Endothelial cell of umbilical vein (primary cell): ENCODE results near the gene NMT1. TPM values are rescaled to one million over a fixed set of nuclear protein-coding genes. Genes with fewer than 3 reads are reported as not detected.

ENCODE experiments used
- BruUV-seq: library from RNA; stranded (reverse); fragments of 400-500 nt; replicated peaks from 2 replicates; lab custom pipeline; 2021; lab: Mats Ljungman, UMichigan
- CTCF ChIA-PET: fragments of 300-600, 350-600 bp; sonication (Branson Sonifier 250); formaldehyde crosslinking; loops from one replicate; lab custom pipeline; 2021; ENCODE audit warnings: antibody characterized with exemption, inconsistent platforms; lab: Charles Lee
- POLR2A ChIA-PET: fragments of 300-600, 350-600 bp; sonication (Branson Sonifier 250); formaldehyde crosslinking; loops from one replicate; lab custom pipeline; 2021; ENCODE audit warnings: antibody characterized with exemption, inconsistent platforms; lab: Charles Lee
- DNase-seq: peaks from one replicate; pipeline ENCODE4 v3.0.0-alpha.2; 2011; ENCODE audit warnings: low read depth, low spot score
- FAIRE-seq: peaks from 2 replicates; lab custom pipeline; 2011; peaks lifted over from hg19 to GRCh38; lab: Jason Lieb, UNC
- H2AFZ ChIP-seq: 2 replicates; pipeline ENCODE4 v1.6.0; 2012; ENCODE audit warnings: low read depth, low read length, control low read depth, inconsistent platforms
- H3K27ac ChIP-seq: 2 replicates; pipeline ENCODE4 v1.5.1; 2011; ENCODE audit warnings: low read depth, mild to moderate bottlenecking, control low read depth, low read length, moderate library complexity; ENCODE audit not compliant: insufficient read depth
- H3K27me3 ChIP-seq, 2 experiments: 2 replicates each; pipeline versions ENCODE4 v1.6.0 to v1.6.1; 2011; ENCODE audit warnings: low read length in 2 of 2, mixed read lengths in 1 of 2; ENCODE audit not compliant: control insufficient read depth in 2 of 2, insufficient read depth in 2 of 2
- H3K36me3 ChIP-seq, 2 experiments: 2 replicates in 1 of 2; 3 replicates in 1 of 2; pipeline ENCODE4 v1.5.1; 2011; ENCODE audit warnings: low read length in 2 of 2, mild to moderate bottlenecking in 1 of 2, moderate library complexity in 1 of 2; ENCODE audit not compliant: control insufficient read depth in 2 of 2, insufficient read depth in 2 of 2; ENCODE audit errors: extremely low read depth in 1 of 2
- H3K4me1 ChIP-seq: 3 replicates; pipeline ENCODE4 v1.5.1; 2011; ENCODE audit warnings: mild to moderate bottlenecking, low read length; ENCODE audit not compliant: control insufficient read depth, insufficient read depth; ENCODE audit errors: extremely low read depth
- H3K4me2 ChIP-seq: 2 replicates; pipeline ENCODE4 v1.6.1; 2011; ENCODE audit warnings: low read length, control low read depth, mixed read lengths; ENCODE audit not compliant: insufficient read depth
- H3K4me3 ChIP-seq, 3 experiments: fragments of 200-600 bp in 1 of 3; sonication (generic), shearing (Covaris generic) in 1 of 3; replicated peaks in 1 of 3; 2 replicates each; pipeline ENCODE4 v1.5.1; 2011 to 2016; ENCODE audit warnings: control low read depth in 3 of 3, low read length in 3 of 3, mild to moderate bottlenecking in 2 of 3, inconsistent platforms in 1 of 3, low read depth in 1 of 3, moderate library complexity in 1 of 3; ENCODE audit not compliant: insufficient read depth in 1 of 3
- H3K79me2 ChIP-seq: 2 replicates; pipeline ENCODE4 v1.6.0; 2012; ENCODE audit warnings: low read length, inconsistent platforms; ENCODE audit not compliant: control insufficient read depth, insufficient read depth
- H3K9ac ChIP-seq: replicated peaks from 2 replicates; pipeline ENCODE3; 2011; ENCODE audit warnings: low read length, control low read depth; ENCODE audit not compliant: insufficient read depth; ENCODE audit errors: extremely low read depth
- H3K9me1 ChIP-seq: replicated peaks from 3 replicates; pipeline ENCODE4 v1.6.0; 2011; ENCODE audit warnings: mild to moderate bottlenecking, low read length; ENCODE audit not compliant: control insufficient read depth, insufficient read depth; ENCODE audit errors: extremely low read depth
- H3K9me3 ChIP-seq: replicated peaks from 2 replicates; pipeline ENCODE4 v1.5.1; 2012; ENCODE audit warnings: low read length, inconsistent platforms; ENCODE audit not compliant: control insufficient read depth, insufficient read depth
- H4K20me1 ChIP-seq: replicated peaks from 2 replicates; pipeline ENCODE3; 2011; ENCODE audit warnings: mild to moderate bottlenecking, low read length; ENCODE audit not compliant: control insufficient read depth, insufficient read depth; ENCODE audit errors: extremely low read depth
- EZH2 ChIP-seq: IDR thresholded peaks from 2 replicates; pipeline ENCODE4 v1.6.1; 2012; ENCODE audit warnings: borderline replicate concordance, low read depth, mild to moderate bottlenecking, moderate library complexity, low read length, inconsistent platforms; ENCODE audit not compliant: severe bottlenecking
- FOS ChIP-seq: IDR thresholded peaks from 2 replicates; pipeline ENCODE4 v1.6.1; 2011; ENCODE audit warnings: mild to moderate bottlenecking, low read length, moderate library complexity, borderline replicate concordance; ENCODE audit not compliant: insufficient read depth
- GATA2 ChIP-seq: IDR thresholded peaks from 2 replicates; pipeline ENCODE4 v1.7.0; 2011; ENCODE audit warnings: low read depth, mild to moderate bottlenecking, moderate library complexity, mixed read lengths, low read length; ENCODE audit not compliant: insufficient read length, insufficient read depth
- JUN ChIP-seq: IDR thresholded peaks from 2 replicates; pipeline ENCODE4 v1.6.1; 2011; ENCODE audit warnings: borderline replicate concordance, low read depth; ENCODE audit not compliant: insufficient read length, insufficient read depth
- MAX ChIP-seq: IDR thresholded peaks from 2 replicates; pipeline ENCODE4 v1.6.1; 2011; ENCODE audit not compliant: insufficient read depth, insufficient read length
- MYC ChIP-seq: IDR thresholded peaks from one replicate; pipeline ENCODE4 v1.6.1; 2011; ENCODE audit warnings: mild to moderate bottlenecking, low read depth, low read length
- POLR2A ChIP-seq: IDR thresholded peaks from 2 replicates; pipeline ENCODE4 v1.6.1; 2012; ENCODE audit warnings: low read depth, mild to moderate bottlenecking, control low read depth, low read length
- POLR2AphosphoS5 ChIP-seq: IDR thresholded peaks from 2 replicates; pipeline ENCODE4 v1.6.1; 2012; ENCODE audit warnings: low read depth, mild to moderate bottlenecking, control low read depth, low read length, moderate library complexity; ENCODE audit not compliant: insufficient read depth
- dilution Hi-C: fragments of 300-500 bp; cut with MboI; formaldehyde crosslinking; loops from one replicate; pipeline ENCODE4 v1.15.0; 2019; ENCODE audit warnings: low sequenced_read_pairs; ENCODE audit not compliant: extremely low pct_ligation_motif_present
- intact Hi-C: fragments of 100-400 bp; cut with micrococcal nuclease; formaldehyde crosslinking; loops from one replicate; pipeline ENCODE4 v1.10.0; 2022
- polyA plus RNA-seq, 4 experiments: library from polyadenylated mRNA; depleted of rRNA in 3 of 4; stranded (reverse) in 3 of 4; unstranded in 1 of 4; fragments of >200 nt; gene quantifications; 2 replicates each; pipeline versions ENCODE4 v1.2.1 to v1.2.3, GENCODE V29; 2011 to 2012; ENCODE audit warnings: missing spikeins in 1 of 4
- total RNA-seq: library from RNA; stranded (reverse); gene quantifications from 2 replicates; pipeline ENCODE4 v1.2.3, GENCODE V29; 2021
- TF ChIP-seq, protein P1 (sequence below), 2 donors: IDR thresholded peaks; 1 replicate in 1 of 2; 2 replicates in 1 of 2; pipeline ENCODE4 v1.5.1; 2011; ENCODE audit warnings: low read length in 2 of 2, mild to moderate bottlenecking in 2 of 2, moderate library complexity in 2 of 2, control low read depth in 1 of 2, inconsistent platforms in 1 of 2, low read depth in 1 of 2; ENCODE audit not compliant: insufficient read depth in 1 of 2; ENCODE audit errors: extremely low read depth in 1 of 2

The NMT1 gene
- total and polyA plus RNA-seq, 2 donors (not counting 3 experiments of a cell fraction or from before 2014, with no cell fraction given): 37.6 to 135 TPM

DNA sequence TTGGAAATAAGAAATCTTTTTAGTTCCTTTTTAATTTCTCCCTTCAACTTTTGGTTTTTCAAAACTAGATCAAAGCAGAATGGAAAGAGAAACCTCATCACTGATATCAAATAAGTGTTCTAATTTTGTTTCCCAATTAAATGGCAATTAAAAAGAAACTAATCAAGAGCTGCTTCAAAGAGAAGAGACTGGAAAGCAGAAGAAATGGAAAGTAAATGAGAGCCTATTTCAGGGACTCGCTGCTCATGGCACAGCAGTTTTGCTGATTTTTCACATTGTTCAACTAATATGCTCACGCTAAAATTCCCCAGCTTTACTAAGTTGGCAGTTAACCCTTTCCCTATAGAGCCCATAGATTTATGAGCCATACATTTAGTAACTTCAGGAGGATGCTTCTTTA lies 6.5 kb downstream of the NMT1 start:
- peaks cover 86% of the 10 kb centered on the region for H3K79me2 ChIP-seq
- FAIRE-seq (no peak), DNase-seq (no peak)
- no peaks in the 10 kb centered on the region for H3K27me3 ChIP-seq
- no peak overlapping the region for H3K4me3 ChIP-seq
- no peak overlapping the region for H3K4me2 ChIP-seq
- dilution Hi-C loops: no loop called here
- no peak overlapping the region for H3K9ac ChIP-seq
- ChIA-PET POLR2A (no interaction called here), CTCF (interaction anchor here (1.3 to 3.3 kb wide), 3 partner anchors 8 to 68 kb away, joined by 3 to 11 read pairs (median 5); partner anchors contain the start of gene ACBD4)
- no peak overlapping the region for H3K27ac ChIP-seq
- intact Hi-C loops: no loop called here
- no peaks in the 10 kb centered on the region for H4K20me1 ChIP-seq
- H3K9me1 ChIP-seq: no peaks in the 10 kb centered on the region
- peaks cover 4 to 5% of the 10 kb centered on the region in 2 experiments for H3K36me3 ChIP-seq
- no TSS peak for BruUV-seq
- H3K9me3 ChIP-seq: no peaks in the 10 kb centered on the region
- peaks cover 18% of the 10 kb centered on the region for H3K4me1 ChIP-seq
- no peak overlapping the region for H2AFZ ChIP-seq
- no peak for TF ChIP-seq FOS
- no peak for TF ChIP-seq JUN
- no peak for TF ChIP-seq EZH2
- no peak for TF ChIP-seq MAX

- Histone ChIP-seq H3K4me2 (no peak overlapping the region), H3K79me2 (peaks cover 85% of the 10 kb centered on the region), H2AFZ (no peak overlapping the region), H3K9me3 (no peaks in the 10 kb centered on the region), H3K27me3 (no peaks in the 10 kb centered on the region), H3K27ac (no peak overlapping the region), H4K20me1 (no peaks in the 10 kb centered on the region), H3K4me3 (no peak overlapping the region), H3K9me1 (no peaks in the 10 kb centered on the region), H3K36me3 (peaks cover 5 to 17% of the 10 kb centered on the region in 2 experiments), H3K4me1 (peaks cover 11% of the 10 kb centered on the region), H3K9ac (no peak overlapping the region)
- intact Hi-C loops (no loop called here), dilution Hi-C loops (no loop called here)
- POLR2A ChIA-PET: no interaction called here
- CTCF ChIA-PET: interaction anchor here (1.0 to 1.1 kb wide), 2 partner anchors 13 to 23 kb away, joined by 3 to 4 read pairs; no protein-coding TSS in a partner anchor
- TF ChIP-seq MYC (no peak), JUN (no peak), MAX (no peak), GATA2 (no peak), FOS (no peak), EZH2 (no peak), POLR2AphosphoS5 (no peak), POLR2A (no peak)
- TF ChIP-seq, protein P1, sequence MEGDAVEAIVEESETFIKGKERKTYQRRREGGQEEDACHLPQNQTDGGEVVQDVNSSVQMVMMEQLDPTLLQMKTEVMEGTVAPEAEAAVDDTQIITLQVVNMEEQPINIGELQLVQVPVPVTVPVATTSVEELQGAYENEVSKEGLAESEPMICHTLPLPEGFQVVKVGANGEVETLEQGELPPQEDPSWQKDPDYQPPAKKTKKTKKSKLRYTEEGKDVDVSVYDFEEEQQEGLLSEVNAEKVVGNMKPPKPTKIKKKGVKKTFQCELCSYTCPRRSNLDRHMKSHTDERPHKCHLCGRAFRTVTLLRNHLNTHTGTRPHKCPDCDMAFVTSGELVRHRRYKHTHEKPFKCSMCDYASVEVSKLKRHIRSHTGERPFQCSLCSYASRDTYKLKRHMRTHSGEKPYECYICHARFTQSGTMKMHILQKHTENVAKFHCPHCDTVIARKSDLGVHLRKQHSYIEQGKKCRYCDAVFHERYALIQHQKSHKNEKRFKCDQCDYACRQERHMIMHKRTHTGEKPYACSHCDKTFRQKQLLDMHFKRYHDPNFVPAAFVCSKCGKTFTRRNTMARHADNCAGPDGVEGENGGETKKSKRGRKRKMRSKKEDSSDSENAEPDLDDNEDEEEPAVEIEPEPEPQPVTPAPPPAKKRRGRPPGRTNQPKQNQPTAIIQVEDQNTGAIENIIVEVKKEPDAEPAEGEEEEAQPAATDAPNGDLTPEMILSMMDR (IDR thresholded peaks at IDR 0.05; ENCODE audit: extremely low read depth in 1 of 2, insufficient read depth in 1 of 2, low read depth in 1 of 2, low read length in 2 of 2): no peak
- FAIRE-seq (no peak), DNase-seq (no peak)
- no TSS peak for BruUV-seq
These were observed 8.9 kb downstream of the NMT1 start for GRCh38 chr17:45070001-45070400.
